Naive thymus-derived CD4-positive, alpha-beta T cell (primary cell): Measurements from ENCODE around the gene LYPD5. TPM values are rescaled to one million over a fixed set of nuclear protein-coding genes. Genes with fewer than 3 reads are reported as not detected.

ENCODE experiments used
- ATAC-seq: fragments of 150-1000 bp; cut with Tn5 transposase; 2 replicates; pipeline ENCODE4 v1.10.0; 2021; ENCODE audit warnings: mild to moderate bottlenecking, moderate library complexity
- CTCF ChIA-PET: fragments of 350-600 bp; sonication (Branson Sonifier 250); formaldehyde crosslinking; loops from one replicate; lab custom pipeline; 2021; ENCODE audit warnings: antibody characterized with exemption; lab: Charles Lee
- POLR2A ChIA-PET: fragments of 350-600 bp; sonication (Branson Sonifier 250); formaldehyde crosslinking; loops from one replicate; lab custom pipeline; 2021; ENCODE audit warnings: antibody characterized with exemption, inconsistent platforms; lab: Charles Lee
- DNase-seq, 9 donors: peaks; one replicate each; pipeline versions ENCODE4 v3.0.0 to v3.0.0-alpha.2; 2020 to 2022; ENCODE audit warnings: mixed read lengths in 1 of 9
- H3K27ac ChIP-seq: one replicate; pipeline ENCODE4 v1.7.0; 2013; ENCODE audit warnings: mild to moderate bottlenecking, low read depth, low read length, moderate library complexity
- H3K27me3 ChIP-seq, 2 donors: one replicate each; pipeline ENCODE4 v1.7.0; 2013; ENCODE audit warnings: low read length in 2 of 2, mild to moderate bottlenecking in 2 of 2, moderate library complexity in 2 of 2; ENCODE audit not compliant: control insufficient read depth in 2 of 2, insufficient read depth in 2 of 2
- H3K36me3 ChIP-seq, 3 experiments: 1 replicate in 2 of 3; 2 replicates in 1 of 3; pipeline ENCODE4 v1.7.0; 2013; ENCODE audit warnings: low read length in 3 of 3, mild to moderate bottlenecking in 3 of 3, moderate library complexity in 1 of 3; ENCODE audit not compliant: insufficient read depth in 3 of 3, control insufficient read depth in 2 of 3
- H3K4me1 ChIP-seq, 2 donors: one replicate each; pipeline ENCODE4 v1.7.0; 2013; ENCODE audit warnings: low read length in 2 of 2, mild to moderate bottlenecking in 2 of 2, moderate library complexity in 1 of 2; ENCODE audit not compliant: control insufficient read depth in 2 of 2, insufficient read depth in 2 of 2
- H3K4me3 ChIP-seq: 2 replicates; pipeline ENCODE4 v1.7.0; 2013; ENCODE audit warnings: mild to moderate bottlenecking, low read length
- H3K9me3 ChIP-seq, 3 experiments: 1 replicate in 2 of 3; 2 replicates in 1 of 3; pipeline ENCODE4 v1.7.0; 2013; ENCODE audit warnings: low read length in 3 of 3; ENCODE audit not compliant: control insufficient read depth in 2 of 3
- H3K27ac Mint-ChIP-seq, 9 donors: one replicate each; pipeline ENCODE4 v1.8.0; 2020 to 2022; ENCODE audit warnings: mixed read lengths in 9 of 9, mild to moderate bottlenecking in 8 of 9, moderate library complexity in 5 of 9, inconsistent platforms in 2 of 9
- H3K27me3 Mint-ChIP-seq, 5 donors: one replicate each; pipeline ENCODE4 v1.8.0; 2021 to 2022; ENCODE audit warnings: mixed read lengths in 5 of 5, mild to moderate bottlenecking in 1 of 5
- H3K36me3 Mint-ChIP-seq, 5 donors: one replicate each; pipeline ENCODE4 v1.8.0; 2020 to 2022; ENCODE audit warnings: mixed read lengths in 5 of 5, mild to moderate bottlenecking in 3 of 5, inconsistent platforms in 1 of 5
- H3K4me1 Mint-ChIP-seq, 7 donors: one replicate each; pipeline ENCODE4 v1.8.0; 2020 to 2022; ENCODE audit warnings: mixed read lengths in 7 of 7, mild to moderate bottlenecking in 3 of 7, inconsistent platforms in 1 of 7
- H3K4me3 Mint-ChIP-seq, 10 donors: one replicate each; pipeline ENCODE4 v1.8.0; 2020 to 2022; ENCODE audit warnings: mild to moderate bottlenecking in 10 of 10, mixed read lengths in 10 of 10, moderate library complexity in 6 of 10, inconsistent platforms in 2 of 10
- H3K9me3 Mint-ChIP-seq, 11 donors: one replicate each; pipeline ENCODE4 v1.8.0; 2020 to 2022; ENCODE audit warnings: mixed read lengths in 11 of 11, mild to moderate bottlenecking in 4 of 11, inconsistent platforms in 1 of 11, moderate library complexity in 1 of 11
- intact Hi-C, 2 donors: fragments of 100-400 bp; cut with micrococcal nuclease; formaldehyde crosslinking; loops; one replicate each; pipeline ENCODE4 v1.15.1; 2023
- polyA plus RNA-seq, 2 donors: library from polyadenylated mRNA; unstranded; fragments of 300-500 nt; fragmentation: Illumina TruSeq; gene quantifications; one replicate each; pipeline ENCODE4 v1.2.3, GENCODE V29; 2021
- total RNA-seq, 6 experiments: library from RNA in 5 of 6; stranded (reverse) in 5 of 6; gene quantifications; 1 replicate in 5 of 6; 2 replicates in 1 of 6; pipeline ENCODE4 v1.2.3 and lab custom pipeline; 2021 to 2026

LYPD5 gene
- total and polyA plus RNA-seq, 7 experiments from 2014 or later, result 0.19 to 0.89 (median 0.44) TPM; not detected in 1

GRCh38 chr19:43748685-43749084 is 53.6 kb downstream of the LYPD5 start:
- H3K9me3 Mint-ChIP-seq, result no peaks in the 10 kb centered on the region
- no peak overlapping the region for H3K27ac ChIP-seq
- POLR2A ChIA-PET, result no interaction called here
- no peaks in the 10 kb centered on the region for H3K27me3 ChIP-seq
- H3K36me3 Mint-ChIP-seq, result peaks cover 17 to 55% (median 31%) of the 10 kb centered on the region in 5 donors
- H3K4me1 ChIP-seq, result peaks cover 16 to 17% of the 10 kb centered on the region in 2 donors
- H3K4me3 ChIP-seq, result no peak overlapping the region
- ATAC-seq (no peak), DNase-seq (no peak)
- H3K4me1 Mint-ChIP-seq, result peaks cover 7 to 36% (median 33%) of the 10 kb centered on the region in 7 donors
- H3K27me3 Mint-ChIP-seq, result no peaks in the 10 kb centered on the region
- CTCF ChIA-PET, result interaction anchor here (1.6 kb wide), 1 partner anchor 61 kb away, joined by 4 read pairs; no protein-coding TSS in a partner anchor
- peak overlapping the region in 5 of 9 donors; percentile 42 to 87 (median 60) for H3K27ac Mint-ChIP-seq
- no peak overlapping the region for H3K4me3 Mint-ChIP-seq
- intact Hi-C loops, result no loop called here
- H3K9me3 ChIP-seq, result no peaks in the 10 kb centered on the region
- H3K36me3 ChIP-seq, result peaks cover 6 to 77% (median 13%) of the 10 kb centered on the region in 3 experiments

- intact Hi-C loops, result no loop called here
- no peak for ATAC-seq
- POLR2A ChIA-PET, result interaction anchor here (0.5 kb wide), 1 partner anchor 36 kb away, joined by 3 read pairs; no protein-coding TSS in a partner anchor
- peaks cover 7 to 35% (median 28%) of the 10 kb centered on the region in 7 donors for H3K4me1 Mint-ChIP-seq
- no peaks in the 10 kb centered on the region for H3K27me3 ChIP-seq
- H3K36me3 ChIP-seq, result peaks cover 7 to 82% (median 18%) of the 10 kb centered on the region in 3 experiments
- CTCF ChIA-PET, result interaction anchor here (1.6 kb wide), 1 partner anchor 62 kb away, joined by 4 read pairs; no protein-coding TSS in a partner anchor
- peak overlapping the region; percentile 7 for H3K27ac ChIP-seq
- no peaks in the 10 kb centered on the region for H3K9me3 Mint-ChIP-seq
- no peak overlapping the region for H3K4me3 ChIP-seq
- no peaks in the 10 kb centered on the region for H3K27me3 Mint-ChIP-seq
- H3K27ac Mint-ChIP-seq, result peak overlapping the region in 6 of 9 donors; percentile 6 to 87 (median 51)
- H3K4me3 Mint-ChIP-seq, result no peak overlapping the region
- no peak for DNase-seq
- H3K9me3 ChIP-seq, result no peaks in the 10 kb centered on the region
- H3K4me1 ChIP-seq, result peaks cover 11 to 12% of the 10 kb centered on the region in 2 donors
- peaks cover 17 to 55% (median 33%) of the 10 kb centered on the region in 5 donors for H3K36me3 Mint-ChIP-seq
Measured at GRCh38 chr19:43748205-43748594, 54.0 kb downstream of the LYPD5 start.

DNA sequence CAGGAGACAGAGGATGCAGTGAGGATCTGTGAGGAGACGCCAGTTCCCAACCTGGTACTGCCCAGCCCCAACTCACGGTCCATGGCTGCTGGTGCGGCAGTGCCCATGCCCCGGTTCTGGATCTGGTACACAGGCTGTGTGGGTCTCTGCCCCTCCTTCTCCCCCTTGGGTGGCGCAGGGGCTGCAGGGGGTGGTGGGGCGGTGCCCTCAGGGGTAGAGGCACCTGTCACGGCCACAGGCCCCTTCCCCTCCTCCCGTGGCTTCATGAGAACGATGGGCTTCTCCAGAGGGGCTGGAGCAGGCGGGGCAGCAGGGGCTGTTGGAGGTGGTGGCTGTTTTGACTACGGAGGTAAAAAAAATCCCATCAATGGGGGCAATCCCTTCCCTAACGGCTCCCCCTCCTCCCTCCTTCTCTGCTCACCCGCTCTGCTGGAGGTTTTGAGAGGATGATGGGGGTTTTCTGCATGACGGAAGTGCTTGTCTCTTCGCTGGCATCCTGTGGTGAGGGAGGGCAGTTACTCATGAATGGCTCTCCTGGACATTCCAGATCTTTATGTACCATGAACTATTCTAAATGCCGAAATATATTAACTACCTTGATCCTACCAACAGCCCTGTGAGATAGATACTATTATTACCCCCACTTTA is 54.6 kb downstream of the LYPD5 start:
- Histone ChIP-seq H3K4me1 (peaks cover 7 to 8% of the 10 kb centered on the region in 2 donors), H3K36me3 (peaks cover 10 to 86% (median 21%) of the 10 kb centered on the region in 3 experiments), H3K9me3 (no peaks in the 10 kb centered on the region), H3K27ac (peak overlapping the region; percentile 7), H3K4me3 (no peak overlapping the region), H3K27me3 (no peaks in the 10 kb centered on the region)
- Mint-ChIP-seq H3K27me3 (no peaks in the 10 kb centered on the region), H3K4me3 (no peak overlapping the region), H3K9me3 (peaks cover 0 to 1% (median 0%) of the 10 kb centered on the region in 11 donors), H3K36me3 (peaks cover 17 to 60% (median 36%) of the 10 kb centered on the region in 5 donors), H3K4me1 (peaks cover 7 to 30% (median 23%) of the 10 kb centered on the region in 7 donors), H3K27ac (peak overlapping the region in 7 of 9 donors; percentile 6 to 87 (median 42))
- ChIA-PET CTCF (interaction anchor here (1.6 kb wide), 1 partner anchor 62 kb away, joined by 4 read pairs; no protein-coding TSS in a partner anchor), POLR2A (interaction anchor here (0.5 to 1.0 kb wide), 2 partner anchors 32 to 37 kb away, joined by 3 read pairs; no protein-coding TSS in a partner anchor)
- ATAC-seq (no peak), DNase-seq (no peak)
- intact Hi-C loops, result no loop called here

Other genes starting within 250 kb of the LYPD5 start
- 10 to 100 TPM; 32.0 to 36.1 (median 35.4) TPM for gene XRCC1, start 226.9 kb downstream of the LYPD5 start, total RNA-seq
- 10 to 100 TPM; 27.2 to 34.8 TPM for gene XRCC1, start 226.9 kb downstream of the LYPD5 start, polyA plus RNA-seq
- gene PINLYP, start 226.6 kb downstream of the LYPD5 start, total RNA-seq, result 1 to 10 TPM in 2 of 5 experiments, under 1 TPM in 3; 0.27 to 5.8 (median 0.59) TPM
- gene PINLYP, start 226.6 kb downstream of the LYPD5 start, polyA plus RNA-seq, result under 1 TPM in 1 of 2 donors, not detected in 1; 0.49 TPM
- gene IRGQ, start 206.3 kb downstream of the LYPD5 start, total RNA-seq, result 10 to 100 TPM; 13.5 to 43.8 (median 18.9) TPM
- gene IRGQ, start 206.3 kb downstream of the LYPD5 start, polyA plus RNA-seq, result 1 to 10 TPM in 1 of 2 donors, under 1 TPM in 1; 0.32 to 1.1 TPM
- gene ZNF576, start 205.9 kb downstream of the LYPD5 start, total RNA-seq, result 10 to 100 TPM in 4 of 5 experiments, 1 to 10 TPM in 1; 9.4 to 20.6 (median 19.5) TPM
- 10 to 100 TPM in 1 of 2 donors, 1 to 10 TPM in 1; 8.6 to 15.7 TPM for gene ZNF576, start 205.9 kb downstream of the LYPD5 start, polyA plus RNA-seq
- 1 to 10 TPM in 3 of 5 experiments, under 1 TPM in 2; 0.56 to 1.7 (median 1.1) TPM for gene SRRM5, start 190.4 kb downstream of the LYPD5 start, total RNA-seq
- 1 to 10 TPM in 1 of 2 donors, under 1 TPM in 1; 0.97 to 1.3 TPM for gene SRRM5, start 190.4 kb downstream of the LYPD5 start, polyA plus RNA-seq
- gene ZNF428, start 182.8 kb downstream of the LYPD5 start, total RNA-seq, result 10 to 100 TPM; 21.7 to 29.1 (median 25.9) TPM
- gene ZNF428, start 182.8 kb downstream of the LYPD5 start, polyA plus RNA-seq, result 10 to 100 TPM; 13.1 to 16.1 TPM
- under 1 TPM; 0.35 to 0.97 (median 0.51) TPM for gene CADM4, start 162.6 kb downstream of the LYPD5 start, total RNA-seq
- gene CADM4, start 162.6 kb downstream of the LYPD5 start, polyA plus RNA-seq, result 1 to 10 TPM in 1 of 2 donors, under 1 TPM in 1; 0.34 to 2.0 TPM
- gene PLAUR, start 132.3 kb downstream of the LYPD5 start, total RNA-seq, result 100 to 1,000 TPM in 1 of 5 experiments, 10 to 100 TPM in 2, 1 to 10 TPM in 2; 3.2 to 358 (median 14.4) TPM
- 1 to 10 TPM in 1 of 2 donors, under 1 TPM in 1; 0.77 to 3.2 TPM for gene PLAUR, start 132.3 kb downstream of the LYPD5 start, polyA plus RNA-seq
- not detected for gene IRGC, start 86.4 kb downstream of the LYPD5 start, total RNA-seq
- gene IRGC, start 86.4 kb downstream of the LYPD5 start, polyA plus RNA-seq, result not detected
- 10 to 100 TPM; 48.5 to 75.9 (median 53.9) TPM for gene SMG9, start 47.5 kb downstream of the LYPD5 start, total RNA-seq
- 1 to 10 TPM; 7.9 to 9.8 TPM for gene SMG9, start 47.5 kb downstream of the LYPD5 start, polyA plus RNA-seq
- 10 to 100 TPM; 12.8 to 53.4 (median 18.8) TPM for gene KCNN4, start 21.5 kb downstream of the LYPD5 start, total RNA-seq
- 10 to 100 TPM in 1 of 2 donors, 1 to 10 TPM in 1; 8.1 to 16.0 TPM for gene KCNN4, start 21.5 kb downstream of the LYPD5 start, polyA plus RNA-seq
- gene ZNF283, start 24.9 kb upstream of the LYPD5 start, total RNA-seq, result 10 to 100 TPM in 2 of 5 experiments, 1 to 10 TPM in 3; 4.3 to 24.4 (median 7.7) TPM
- gene ZNF283, start 24.9 kb upstream of the LYPD5 start, polyA plus RNA-seq, result 1 to 10 TPM; 2.2 to 3.7 TPM
- gene ZNF404, start 81.5 kb upstream of the LYPD5 start, total RNA-seq, result 1 to 10 TPM in 4 of 5 experiments, under 1 TPM in 1; 0.47 to 4.7 (median 1.9) TPM
- 1 to 10 TPM; 2.1 to 3.9 TPM for gene ZNF404, start 81.5 kb upstream of the LYPD5 start, polyA plus RNA-seq
- gene ZNF45, start 132.8 kb upstream of the LYPD5 start, total RNA-seq, result 10 to 100 TPM in 4 of 5 experiments, 1 to 10 TPM in 1; 8.4 to 28.5 (median 15.3) TPM
- gene ZNF45, start 132.8 kb upstream of the LYPD5 start, polyA plus RNA-seq, result 10 to 100 TPM; 15.6 to 19.0 TPM
- gene ZNF221, start 148.8 kb upstream of the LYPD5 start, total RNA-seq, result 1 to 10 TPM in 3 of 5 experiments, under 1 TPM in 2; 0.69 to 2.0 (median 1.7) TPM
- 1 to 10 TPM in 1 of 2 donors, under 1 TPM in 1; 0.65 to 1.0 TPM for gene ZNF221, start 148.8 kb upstream of the LYPD5 start, polyA plus RNA-seq
- 10 to 100 TPM in 2 of 5 experiments, 1 to 10 TPM in 3; 5.2 to 13.3 (median 9.1) TPM for gene ZNF155, start 181.7 kb upstream of the LYPD5 start, total RNA-seq
- 1 to 10 TPM in 1 of 2 donors, under 1 TPM in 1; 0.99 to 2.8 TPM for gene ZNF155, start 181.7 kb upstream of the LYPD5 start, polyA plus RNA-seq
- gene ZNF230, start 200.5 kb upstream of the LYPD5 start, total RNA-seq, result 10 to 100 TPM in 2 of 5 experiments, 1 to 10 TPM in 3; 2.7 to 18.1 (median 6.7) TPM
- gene ZNF230, start 200.5 kb upstream of the LYPD5 start, polyA plus RNA-seq, result 1 to 10 TPM; 2.4 to 4.6 TPM
- 10 to 100 TPM in 1 of 5 experiments, 1 to 10 TPM in 4; 2.9 to 10.1 (median 4.5) TPM for gene ZNF222, start 222.9 kb upstream of the LYPD5 start, total RNA-seq
- gene ZNF222, start 222.9 kb upstream of the LYPD5 start, polyA plus RNA-seq, result 1 to 10 TPM; 2.1 to 3.6 TPM
- 1 to 10 TPM in 4 of 5 experiments, under 1 TPM in 1; 0.15 to 8.7 (median 2.3) TPM for gene ZNF223, start 249.6 kb upstream of the LYPD5 start, total RNA-seq
- 1 to 10 TPM; 1.7 to 4.8 TPM for gene ZNF223, start 249.6 kb upstream of the LYPD5 start, polyA plus RNA-seq